Osteocyte (in vitro differentiated cells): Measurements from ENCODE around the gene GLIS2. TPM values are rescaled to one million over a fixed set of nuclear protein-coding genes. Genes with fewer than 3 reads are reported as not detected.
A peak's percentile ranks its signal among the peaks of the same experiment; 100 is the strongest.

Experiments used
- DNase-seq: peaks from one replicate; pipeline ENCODE4 v3.0.0; 2021; ENCODE audit warnings: mixed read lengths; ENCODE audit not compliant: unreplicated experiment; ENCODE audit errors: extremely low spot score
- H3K27ac Mint-ChIP-seq: one replicate; pipeline ENCODE4 v1.8.0; 2021; ENCODE audit warnings: mild to moderate bottlenecking, mixed read lengths; ENCODE audit not compliant: unreplicated experiment
- H3K27me3 Mint-ChIP-seq: one replicate; pipeline ENCODE4 v1.8.0; 2021; ENCODE audit warnings: mixed read lengths; ENCODE audit not compliant: unreplicated experiment
- H3K36me3 Mint-ChIP-seq: one replicate; pipeline ENCODE4 v1.8.0; 2021; ENCODE audit warnings: mixed read lengths; ENCODE audit not compliant: unreplicated experiment
- H3K4me1 Mint-ChIP-seq: one replicate; pipeline ENCODE4 v1.8.0; 2021; ENCODE audit warnings: mixed read lengths; ENCODE audit not compliant: unreplicated experiment
- H3K4me3 Mint-ChIP-seq: one replicate; pipeline ENCODE4 v1.8.0; 2021; ENCODE audit warnings: mild to moderate bottlenecking, moderate library complexity, mixed read lengths; ENCODE audit not compliant: unreplicated experiment
- H3K9me3 Mint-ChIP-seq: one replicate; pipeline ENCODE4 v1.8.0; 2021; ENCODE audit warnings: mixed read lengths; ENCODE audit not compliant: unreplicated experiment
- total RNA-seq: library from RNA; stranded (reverse); gene quantifications from 2 replicates; pipeline ENCODE4 v1.2.1, GENCODE V29; 2021
- TF ChIP-seq, protein P1 (sequence below): fragments of 200-600 bp; sonication (generic); IDR thresholded peaks from 2 replicates; pipeline ENCODE4 v1.5.0; 2021; ENCODE audit warnings: antibody characterized with exemption, mild to moderate bottlenecking, moderate library complexity

GLIS2 gene
- total RNA-seq, 1 donor from 2014 or later = 59.9 TPM

DNA sequence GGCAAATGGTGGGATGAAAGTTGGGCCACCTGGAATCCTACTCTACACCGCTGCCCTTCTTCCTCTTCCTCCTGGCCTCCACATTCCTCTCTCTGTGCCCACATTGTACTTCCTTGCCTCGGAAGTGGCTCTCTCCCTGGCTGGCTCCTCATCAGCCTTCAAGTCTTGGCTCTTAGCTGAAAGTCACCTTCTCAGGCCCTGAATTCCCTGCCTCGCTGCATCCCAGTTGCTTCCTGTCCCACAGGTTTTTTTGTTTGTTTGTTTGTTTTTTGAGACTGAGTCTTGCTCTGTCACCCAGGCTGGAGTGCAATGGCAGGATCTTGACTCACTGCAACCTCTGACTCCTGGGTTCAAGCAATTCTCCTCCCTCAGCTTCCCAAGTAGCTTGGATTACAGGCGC lies 37.8 kb downstream of the GLIS2 start:
- no peaks in the 10 kb centered on the region for H3K36me3 Mint-ChIP-seq
- no peaks in the 10 kb centered on the region for H3K27me3 Mint-ChIP-seq
- H3K4me1 Mint-ChIP-seq = peaks cover 10% of the 10 kb centered on the region
- H3K9me3 Mint-ChIP-seq = no peaks in the 10 kb centered on the region
- no peak overlapping the region for H3K4me3 Mint-ChIP-seq
- DNase-seq = no peak
- H3K27ac Mint-ChIP-seq = no peak overlapping the region
- TF ChIP-seq, protein P1, sequence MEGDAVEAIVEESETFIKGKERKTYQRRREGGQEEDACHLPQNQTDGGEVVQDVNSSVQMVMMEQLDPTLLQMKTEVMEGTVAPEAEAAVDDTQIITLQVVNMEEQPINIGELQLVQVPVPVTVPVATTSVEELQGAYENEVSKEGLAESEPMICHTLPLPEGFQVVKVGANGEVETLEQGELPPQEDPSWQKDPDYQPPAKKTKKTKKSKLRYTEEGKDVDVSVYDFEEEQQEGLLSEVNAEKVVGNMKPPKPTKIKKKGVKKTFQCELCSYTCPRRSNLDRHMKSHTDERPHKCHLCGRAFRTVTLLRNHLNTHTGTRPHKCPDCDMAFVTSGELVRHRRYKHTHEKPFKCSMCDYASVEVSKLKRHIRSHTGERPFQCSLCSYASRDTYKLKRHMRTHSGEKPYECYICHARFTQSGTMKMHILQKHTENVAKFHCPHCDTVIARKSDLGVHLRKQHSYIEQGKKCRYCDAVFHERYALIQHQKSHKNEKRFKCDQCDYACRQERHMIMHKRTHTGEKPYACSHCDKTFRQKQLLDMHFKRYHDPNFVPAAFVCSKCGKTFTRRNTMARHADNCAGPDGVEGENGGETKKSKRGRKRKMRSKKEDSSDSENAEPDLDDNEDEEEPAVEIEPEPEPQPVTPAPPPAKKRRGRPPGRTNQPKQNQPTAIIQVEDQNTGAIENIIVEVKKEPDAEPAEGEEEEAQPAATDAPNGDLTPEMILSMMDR = no peak

DNA sequence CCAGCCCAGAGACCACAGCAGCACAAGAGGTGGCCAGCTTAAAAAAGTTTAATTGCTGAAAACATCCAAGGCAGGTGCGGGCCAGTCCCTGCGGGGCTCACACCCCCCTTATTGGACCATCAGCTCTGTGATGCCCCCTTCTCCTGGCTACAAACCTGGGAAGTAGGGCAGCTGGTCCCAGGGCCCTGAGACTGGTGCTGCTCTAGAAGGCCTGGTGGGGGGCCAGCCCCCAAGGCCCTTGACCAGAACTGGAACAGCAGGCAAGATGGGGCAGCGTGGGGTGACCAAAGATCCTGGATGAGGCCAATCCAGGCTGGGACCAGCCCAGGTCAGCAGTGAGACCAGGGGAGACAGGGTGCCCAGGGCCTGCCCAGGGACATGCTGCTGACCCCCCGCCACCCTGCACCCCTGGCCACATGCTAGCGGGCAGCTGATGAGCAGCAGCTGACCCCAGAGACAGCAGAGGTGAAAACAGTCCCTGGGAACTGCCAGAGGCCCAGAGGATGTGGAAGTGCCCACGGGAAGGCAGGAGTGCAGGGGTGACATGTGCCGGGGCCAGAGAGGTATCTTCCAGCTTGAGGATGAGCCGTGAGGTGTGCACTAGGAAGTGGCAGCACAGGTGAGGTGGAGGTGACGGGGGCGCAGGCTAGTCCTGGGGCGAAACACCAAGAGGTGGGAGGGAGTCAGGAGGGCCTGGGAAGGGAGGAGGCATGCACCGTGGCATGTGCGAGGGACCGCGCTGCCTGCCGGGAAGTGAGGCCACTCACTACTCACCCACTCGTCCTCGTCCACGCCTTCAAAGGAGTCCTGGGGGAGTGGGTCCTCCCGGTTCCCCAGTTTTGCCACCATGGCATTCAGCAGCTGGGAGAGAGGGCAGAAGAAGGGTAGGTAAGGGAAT lies 38.9 kb downstream of the GLIS2 start:
- Mint-ChIP-seq H3K4me3 (no peak overlapping the region), H3K4me1 (peaks cover 10% of the 10 kb centered on the region), H3K36me3 (peaks cover 3% of the 10 kb centered on the region), H3K27me3 (no peaks in the 10 kb centered on the region), H3K27ac (no peak overlapping the region), H3K9me3 (no peaks in the 10 kb centered on the region)
- TF ChIP-seq, protein P1 = no peak
- no peak for DNase-seq

DNA sequence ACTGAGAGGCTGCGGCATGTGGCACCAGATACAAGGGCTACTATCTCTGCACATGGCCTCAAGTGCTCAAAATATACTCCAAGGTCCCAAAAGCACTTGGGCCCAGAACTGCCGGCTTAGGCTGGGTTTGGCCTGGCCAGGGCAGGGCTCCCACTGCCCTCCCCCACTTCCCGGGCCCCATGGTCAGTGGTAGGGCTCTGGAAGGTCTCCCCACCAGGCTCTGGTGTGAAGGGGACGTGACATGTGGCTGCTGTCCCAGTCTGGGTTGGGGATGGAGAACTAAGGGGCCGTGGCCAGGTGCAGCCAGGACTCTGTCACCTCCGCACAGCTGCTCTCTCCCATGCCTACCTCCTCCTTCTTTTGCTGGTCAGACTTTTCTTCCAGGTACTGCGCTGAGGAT lies 41.0 kb downstream of the GLIS2 start:
- H3K36me3 Mint-ChIP-seq = peaks cover 3% of the 10 kb centered on the region
- TF ChIP-seq, protein P1 = no peak
- no peak overlapping the region for H3K27ac Mint-ChIP-seq
- no peaks in the 10 kb centered on the region for H3K27me3 Mint-ChIP-seq
- no peaks in the 10 kb centered on the region for H3K9me3 Mint-ChIP-seq
- H3K4me3 Mint-ChIP-seq = no peak overlapping the region
- no peak for DNase-seq
- H3K4me1 Mint-ChIP-seq = no peaks in the 10 kb centered on the region

DNA sequence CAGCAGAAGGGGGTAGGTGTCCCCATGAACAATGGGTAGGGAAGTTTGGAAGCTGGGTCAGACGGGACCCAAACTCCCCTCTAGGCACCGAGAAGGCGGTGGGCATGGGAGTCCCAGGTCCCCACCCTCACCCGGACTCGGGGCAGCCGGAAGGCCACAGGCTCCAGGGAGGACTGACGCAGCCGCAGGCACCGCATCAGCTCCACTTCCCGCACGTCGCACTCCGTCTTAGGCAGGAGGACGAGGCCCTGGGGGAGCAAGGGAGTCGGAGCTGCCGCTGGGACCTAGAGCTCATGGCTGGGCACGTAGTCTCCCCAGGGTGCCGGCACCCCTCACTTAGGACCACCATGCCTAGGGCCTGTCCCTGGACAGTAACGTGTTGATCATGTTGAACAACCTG lies 42.4 kb downstream of the GLIS2 start:
- Mint-ChIP-seq H3K4me1 (no peaks in the 10 kb centered on the region), H3K9me3 (no peaks in the 10 kb centered on the region), H3K36me3 (peaks cover 3% of the 10 kb centered on the region), H3K27me3 (no peaks in the 10 kb centered on the region), H3K4me3 (no peak overlapping the region), H3K27ac (no peak overlapping the region)
- TF ChIP-seq, protein P1 = no peak
- DNase-seq = no peak

DNA sequence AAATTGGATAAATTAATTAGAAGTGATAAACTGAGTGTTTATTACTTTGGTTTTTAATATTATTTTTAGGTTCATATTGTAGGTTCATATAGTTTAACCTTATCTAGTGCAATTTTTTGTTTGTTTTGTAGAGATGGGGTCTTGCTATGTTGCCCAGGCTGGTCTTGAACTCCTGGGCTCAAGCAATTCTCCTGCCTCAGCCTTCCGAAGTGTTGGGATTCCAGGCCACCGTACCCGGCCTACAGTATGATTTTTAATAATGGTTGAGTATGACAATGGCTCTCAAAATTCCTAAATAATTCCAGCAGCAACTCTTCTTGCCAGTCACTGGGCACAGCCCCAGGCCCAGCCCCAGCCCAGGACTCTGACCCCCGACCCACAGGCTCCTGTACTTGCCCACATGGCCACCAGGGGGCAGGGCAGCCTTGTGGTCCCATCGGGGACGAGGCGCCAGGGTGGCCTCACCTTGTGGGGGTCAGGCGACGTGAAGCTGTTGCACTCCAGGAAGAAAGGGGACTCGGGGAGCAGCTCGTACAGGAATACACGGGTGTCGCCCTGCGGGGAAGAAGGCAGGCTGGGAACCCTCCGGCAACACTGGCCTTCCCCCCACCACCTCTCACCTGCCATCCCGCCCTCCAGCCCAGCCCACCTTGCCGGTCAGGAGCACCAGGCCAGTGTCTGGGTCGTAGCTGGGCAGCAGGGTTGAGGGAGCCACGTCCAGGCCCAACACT lies 43.1 kb downstream of the GLIS2 start:
- TF ChIP-seq, protein P1 = peak; percentile 97
- no peaks in the 10 kb centered on the region for H3K9me3 Mint-ChIP-seq
- no peak for DNase-seq
- no peak overlapping the region for H3K27ac Mint-ChIP-seq
- peaks cover 4% of the 10 kb centered on the region for H3K36me3 Mint-ChIP-seq
- no peak overlapping the region for H3K4me3 Mint-ChIP-seq
- no peaks in the 10 kb centered on the region for H3K4me1 Mint-ChIP-seq
- no peaks in the 10 kb centered on the region for H3K27me3 Mint-ChIP-seq
